Sigmoid colon (tissue), 7 donors: ENCODE data around the gene HNRNPAB. TPM values are rescaled to one million over a fixed set of nuclear protein-coding genes. Genes with fewer than 3 reads are reported as not detected.
A peak's percentile ranks its signal among the peaks of the same experiment; 100 is the strongest.

Experiments
- DNase-seq: peaks from one replicate; pipeline ENCODE4 v3.0.0-alpha.2; 2019
- H3K27ac ChIP-seq, 4 donors: fragments of 200-600 bp; sonication (generic); one replicate each; pipeline ENCODE4 v1.5.1; 2016 to 2019; ENCODE audit warnings: mild to moderate bottlenecking in 1 of 4
- H3K27me3 ChIP-seq, 3 donors: fragments of 200-600 bp; sonication (generic); one replicate each; pipeline ENCODE4 v1.5.1; 2019; ENCODE audit warnings: mild to moderate bottlenecking in 1 of 3
- H3K36me3 ChIP-seq, 4 donors: fragments of 200-600 bp; sonication (generic); one replicate each; pipeline ENCODE4 v1.5.1; 2016 to 2019
- H3K4me1 ChIP-seq, 4 donors: fragments of 200-600 bp; sonication (generic); one replicate each; pipeline ENCODE4 v1.5.1; 2017 to 2019
- H3K4me3 ChIP-seq, 4 donors: fragments of 200-600 bp; sonication (generic); one replicate each; pipeline ENCODE4 v1.5.1; 2017 to 2019; ENCODE audit warnings: mild to moderate bottlenecking in 2 of 4, moderate library complexity in 1 of 4
- H3K9me3 ChIP-seq, 4 donors: fragments of 200-600 bp in 3 of 4; sonication (generic) in 3 of 4; one replicate each; pipeline versions ENCODE4 v1.5.1 to v1.6.1; 2013 to 2019
- EP300 ChIP-seq, 4 donors: sonication (generic); formaldehyde crosslinking; IDR thresholded peaks; one replicate each; pipeline ENCODE4 v1.6.1; 2017; ENCODE audit warnings: antibody characterized with exemption in 4 of 4
- POLR2A ChIP-seq, 2 donors: fragments of 450-650 bp; IDR thresholded peaks; one replicate each; pipeline ENCODE4 v1.6.1; 2016; ENCODE audit warnings: antibody characterized with exemption in 2 of 2, mild to moderate bottlenecking in 2 of 2, moderate library complexity in 2 of 2
- POLR2AphosphoS5 ChIP-seq, 4 donors: sonication (generic); formaldehyde crosslinking; IDR thresholded peaks; one replicate each; pipeline ENCODE4 v1.6.1; 2017; ENCODE audit warnings: antibody characterized with exemption in 4 of 4
- WGBS, 2 donors: extraction: QIAGEN DNeasy Blood & Tissue Kit; methylation state at CpG; one replicate each; pipeline ENCODE4 v1.1.7; 2013; 5-methylcytosine and 5-hydroxymethylcytosine counted together
- intact Hi-C: fragments of 100-400 bp; cut with DNase I; formaldehyde crosslinking; loops from one replicate; pipeline ENCODE4 v1.15.1; 2023
- polyA plus RNA-seq, 3 donors: library from polyadenylated mRNA; stranded (reverse); fragments of 200-250 nt; gene quantifications; one replicate each; pipeline ENCODE4 v1.2.3, GENCODE V29; 2013
- total RNA-seq, 4 donors: library from RNA; depleted of rRNA; stranded (reverse); fragments of >200 nt; gene quantifications; one replicate each; pipeline ENCODE4 v1.1.0, GENCODE V29; 2016
- TF ChIP-seq, protein P1 (sequence below), 4 experiments: fragments of 450-650 bp in 3 of 4; fragments of 200-600 bp in 1 of 4; IDR thresholded peaks; one replicate each; pipeline ENCODE4 v1.5.1; 2016 to 2019; ENCODE audit warnings: antibody characterized with exemption in 4 of 4, mild to moderate bottlenecking in 3 of 4, moderate library complexity in 2 of 4
- donor health status: healthy with polysubstance abuse.
- donor health status: Bipolar disorder and iron deficiency.
- donor health status: healthy.

Gene HNRNPAB
- total and polyA plus RNA-seq, 7 donors: 77.8 to 227 (median 101) TPM

DNA sequence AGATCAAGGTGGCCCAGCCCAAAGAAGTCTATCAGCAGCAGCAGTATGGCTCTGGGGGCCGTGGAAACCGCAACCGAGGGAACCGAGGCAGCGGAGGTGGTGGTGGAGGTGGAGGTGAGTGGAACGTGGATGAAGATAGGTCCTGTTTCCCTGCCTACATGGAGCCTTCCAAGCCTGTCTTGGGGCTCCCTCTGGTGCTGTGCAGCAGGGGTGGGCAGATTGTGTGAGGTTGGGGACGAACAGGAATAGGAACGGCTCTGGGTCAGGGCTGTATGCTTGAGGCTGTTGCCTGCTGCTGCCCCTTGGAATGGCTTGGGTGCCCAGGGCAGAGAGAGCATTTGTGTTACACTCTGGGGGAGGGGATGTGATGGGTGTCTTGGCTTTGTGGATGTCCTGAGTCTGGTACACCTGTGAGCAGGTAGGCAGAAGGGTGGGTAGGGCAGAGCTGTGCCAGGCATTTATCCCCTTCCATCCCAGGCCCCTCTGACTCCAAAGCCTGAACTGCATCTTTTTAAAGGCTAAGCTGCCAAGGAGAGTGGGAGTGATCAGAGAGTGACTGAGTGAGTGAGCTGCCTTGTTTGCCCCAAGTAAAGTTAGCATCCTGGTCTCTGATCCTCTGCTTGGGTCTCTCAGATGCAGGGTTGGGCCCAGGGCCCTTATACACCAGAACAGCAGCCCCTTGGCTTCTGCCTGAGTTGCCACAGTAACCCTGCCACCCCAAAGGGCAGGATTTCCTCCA, 5.2 kb downstream of the HNRNPAB start:
- peak; percentile 40 for DNase-seq
- no peaks in the 10 kb centered on the region for H3K27me3 ChIP-seq
- H3K4me3 ChIP-seq: no peak overlapping the region
- peaks cover 44 to 84% (median 64%) of the 10 kb centered on the region in 4 donors for H3K36me3 ChIP-seq
- TF ChIP-seq, protein P1, sequence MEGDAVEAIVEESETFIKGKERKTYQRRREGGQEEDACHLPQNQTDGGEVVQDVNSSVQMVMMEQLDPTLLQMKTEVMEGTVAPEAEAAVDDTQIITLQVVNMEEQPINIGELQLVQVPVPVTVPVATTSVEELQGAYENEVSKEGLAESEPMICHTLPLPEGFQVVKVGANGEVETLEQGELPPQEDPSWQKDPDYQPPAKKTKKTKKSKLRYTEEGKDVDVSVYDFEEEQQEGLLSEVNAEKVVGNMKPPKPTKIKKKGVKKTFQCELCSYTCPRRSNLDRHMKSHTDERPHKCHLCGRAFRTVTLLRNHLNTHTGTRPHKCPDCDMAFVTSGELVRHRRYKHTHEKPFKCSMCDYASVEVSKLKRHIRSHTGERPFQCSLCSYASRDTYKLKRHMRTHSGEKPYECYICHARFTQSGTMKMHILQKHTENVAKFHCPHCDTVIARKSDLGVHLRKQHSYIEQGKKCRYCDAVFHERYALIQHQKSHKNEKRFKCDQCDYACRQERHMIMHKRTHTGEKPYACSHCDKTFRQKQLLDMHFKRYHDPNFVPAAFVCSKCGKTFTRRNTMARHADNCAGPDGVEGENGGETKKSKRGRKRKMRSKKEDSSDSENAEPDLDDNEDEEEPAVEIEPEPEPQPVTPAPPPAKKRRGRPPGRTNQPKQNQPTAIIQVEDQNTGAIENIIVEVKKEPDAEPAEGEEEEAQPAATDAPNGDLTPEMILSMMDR (IDR thresholded peaks at IDR 0.05): no peak
- TF ChIP-seq POLR2A (IDR thresholded peaks at IDR 0.05) (no peak), EP300 (IDR thresholded peaks at IDR 0.05) (no peak), POLR2AphosphoS5 (IDR thresholded peaks at IDR 0.05) (no peak)
- H3K9me3 ChIP-seq: no peaks in the 10 kb centered on the region
- intact Hi-C loops: loop anchor here (5.0 to 10.0 kb wide), 2 partner anchors 57 to 1345 kb away; partner anchors contain the start of genes NHP2 and RUFY1
- H3K27ac ChIP-seq: no peak overlapping the region
- 70 to 77% methylated on average over 8 of the region's 8 CpGs for WGBS, 2 donors
- H3K4me1 ChIP-seq: peaks cover 0 to 22% (median 20%) of the 10 kb centered on the region in 4 donors

DNA sequence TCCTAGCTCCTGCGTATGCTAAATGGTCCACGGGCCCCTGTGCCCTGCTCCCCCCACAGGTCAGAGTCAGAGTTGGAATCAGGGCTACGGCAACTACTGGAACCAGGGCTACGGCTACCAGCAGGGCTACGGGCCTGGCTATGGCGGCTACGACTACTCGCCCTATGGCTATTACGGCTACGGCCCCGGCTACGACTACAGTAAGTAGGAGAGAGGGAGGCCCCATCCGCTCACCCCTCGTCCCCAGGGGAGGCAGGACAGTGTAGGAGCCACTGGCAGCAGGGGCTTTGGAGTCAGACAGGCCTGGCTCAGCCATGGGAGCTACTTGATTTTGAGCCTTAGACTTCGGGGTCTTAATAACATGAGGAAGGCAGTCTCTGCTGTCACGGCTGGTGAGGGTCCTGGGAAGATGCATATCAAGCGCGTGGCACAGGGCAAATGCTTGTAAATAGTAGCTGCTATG, 5.8 kb downstream of the HNRNPAB start:
- peak; percentile 62 for DNase-seq
- intact Hi-C loops: no loop called here
- Histone ChIP-seq H3K9me3 (no peaks in the 10 kb centered on the region), H3K36me3 (peaks cover 44 to 90% (median 69%) of the 10 kb centered on the region in 4 donors), H3K4me3 (no peak overlapping the region), H3K27ac (no peak overlapping the region), H3K4me1 (peaks cover 0 to 22% (median 20%) of the 10 kb centered on the region in 4 donors), H3K27me3 (no peaks in the 10 kb centered on the region)
- TF ChIP-seq EP300 (IDR thresholded peaks at IDR 0.05): no peak
- TF ChIP-seq, protein P1 (IDR thresholded peaks at IDR 0.05): no peak
- no peak for TF ChIP-seq POLR2A (IDR thresholded peaks at IDR 0.05)
- TF ChIP-seq POLR2AphosphoS5 (IDR thresholded peaks at IDR 0.05): no peak
- WGBS, 2 donors: 72 to 90% methylated on average over 18 of the region's 18 CpGs

DNA sequence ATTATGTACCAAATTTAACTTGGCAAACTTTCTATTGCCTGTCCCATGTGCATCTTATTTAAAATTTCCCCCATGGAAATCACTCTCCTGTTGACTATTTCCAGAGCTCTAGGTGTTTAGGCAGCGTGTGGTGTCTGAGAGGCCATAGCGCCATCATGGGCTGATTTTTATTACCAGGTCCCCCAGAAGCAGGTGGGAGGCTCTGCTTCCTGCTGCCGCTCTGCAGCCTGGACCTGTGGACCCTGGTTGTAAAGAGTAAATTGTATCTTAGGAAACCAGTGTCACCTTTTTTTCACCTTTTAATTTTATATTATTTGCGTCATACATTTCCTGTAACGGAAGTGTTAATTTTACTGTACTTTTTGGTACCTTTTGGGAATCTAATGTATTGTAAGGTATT, 6.4 kb downstream of the HNRNPAB start:
- H3K27ac ChIP-seq: no peak overlapping the region
- WGBS, 2 donors: 51 to 77% methylated on average over 5 of the region's 5 CpGs
- no peak overlapping the region for H3K4me3 ChIP-seq
- peaks cover 0 to 19% (median 17%) of the 10 kb centered on the region in 4 donors for H3K4me1 ChIP-seq
- DNase-seq: peak; percentile 38
- TF ChIP-seq POLR2A (IDR thresholded peaks at IDR 0.05) (no peak), POLR2AphosphoS5 (IDR thresholded peaks at IDR 0.05) (no peak), EP300 (IDR thresholded peaks at IDR 0.05) (no peak)
- TF ChIP-seq, protein P1 (IDR thresholded peaks at IDR 0.05): no peak
- no peaks in the 10 kb centered on the region for H3K27me3 ChIP-seq
- H3K9me3 ChIP-seq: no peaks in the 10 kb centered on the region
- peaks cover 44 to 96% (median 72%) of the 10 kb centered on the region in 4 donors for H3K36me3 ChIP-seq
- intact Hi-C loops: no loop called here

DNA sequence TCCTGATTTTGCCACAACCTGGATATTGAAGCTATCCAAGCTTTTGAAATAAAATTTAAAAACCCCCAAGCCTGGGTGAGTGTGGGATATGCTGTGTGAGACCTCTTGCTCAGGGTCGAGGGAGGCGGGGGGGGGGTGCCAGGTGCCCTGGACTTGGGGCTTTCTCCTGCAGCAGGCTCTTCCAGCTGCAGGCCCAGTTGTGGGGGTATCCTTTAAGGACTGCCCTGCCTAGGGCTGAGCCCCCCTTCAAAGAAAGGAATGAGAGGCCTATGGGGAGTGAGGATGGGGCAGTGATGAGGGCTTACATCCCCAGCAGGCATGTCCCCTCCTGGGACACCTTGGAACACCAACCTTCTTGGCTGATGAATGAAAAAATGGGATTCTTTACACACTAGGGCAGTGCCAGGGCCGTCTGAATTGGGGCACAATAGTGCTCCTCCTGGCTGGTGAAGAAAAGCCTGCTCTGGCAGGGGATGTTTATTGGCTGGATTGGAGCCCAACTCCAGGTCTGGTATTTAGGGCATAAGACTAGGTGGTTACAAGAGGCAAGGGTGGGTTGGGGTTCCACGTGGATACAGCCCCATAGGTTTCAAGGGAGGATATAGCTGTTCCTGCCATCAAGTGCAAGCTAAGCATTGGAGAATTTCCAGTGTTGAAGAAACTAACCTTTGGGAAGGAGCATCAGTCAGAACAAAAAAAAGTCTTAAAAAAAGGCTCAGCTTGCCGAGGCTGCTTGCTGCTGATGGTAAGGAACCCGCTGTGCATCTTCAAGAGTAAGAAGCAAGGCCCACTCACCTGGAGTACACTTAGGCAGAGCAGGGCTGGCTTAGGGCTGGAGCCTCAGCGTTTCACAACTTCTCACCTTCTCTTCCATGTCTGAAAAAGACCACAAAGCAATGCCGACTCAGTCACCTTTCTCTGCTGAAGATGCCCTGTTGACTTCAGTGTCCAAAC, 7.0 kb downstream of the HNRNPAB start:
- H3K9me3 ChIP-seq: no peaks in the 10 kb centered on the region
- no peak overlapping the region for H3K4me3 ChIP-seq
- intact Hi-C loops: no loop called here
- H3K36me3 ChIP-seq: peaks cover 44 to 100% (median 78%) of the 10 kb centered on the region in 4 donors
- no peaks in the 10 kb centered on the region for H3K27me3 ChIP-seq
- H3K4me1 ChIP-seq: peaks cover 0 to 12% (median 10%) of the 10 kb centered on the region in 4 donors
- 53 to 72% methylated on average over 8 of the region's 8 CpGs for WGBS, 2 donors
- DNase-seq: peak; percentile 12
- no peak overlapping the region for H3K27ac ChIP-seq
- TF ChIP-seq POLR2AphosphoS5 (IDR thresholded peaks at IDR 0.05): peak in 1 of 4 donors; percentile 4
- TF ChIP-seq, protein P1 (IDR thresholded peaks at IDR 0.05): no peak
